HEK293 (cell line): Measurements from ENCODE around the gene ALPK3.

Experiments
- CTCF ChIA-PET: fragments of 350-600 bp; formaldehyde crosslinking; extraction: SDS; loops from one replicate; lab custom pipeline; 2021; ENCODE audit warnings: antibody characterized with exemption; lab: Yijun Ruan, JAX
- POLR2A ChIA-PET: fragments of 300-600 bp; formaldehyde crosslinking; extraction: SDS; loops from one replicate; lab custom pipeline; 2020; ENCODE audit warnings: antibody characterized with exemption, inconsistent platforms; lab: Yijun Ruan, JAX
- H3K27ac ChIP-seq: fragments of 200-500 bp; sonication (Bioruptor generic); 2 replicates; pipeline ENCODE4 v1.5.1; 2014; ENCODE audit warnings: low read depth, low read length, control low read depth, inconsistent platforms; ENCODE audit errors: extremely low read depth
- H3K36me3 ChIP-seq, 2 experiments: fragments of 200-500 bp in 1 of 2; sonication (Bioruptor generic) in 1 of 2; 1 replicate in 1 of 2; 2 replicates in 1 of 2; pipeline ENCODE4 v1.5.1; 2014 to 2017; ENCODE audit warnings: inconsistent platforms in 2 of 2, low read length in 2 of 2; ENCODE audit not compliant: control insufficient read depth in 2 of 2, insufficient read depth in 1 of 2
- H3K4me1 ChIP-seq: fragments of 200-500 bp; sonication (Bioruptor generic); 2 replicates; pipeline ENCODE4 v1.5.1; 2014; ENCODE audit warnings: mild to moderate bottlenecking, low read length, inconsistent platforms; ENCODE audit not compliant: control insufficient read depth, insufficient read depth
- H3K4me3 ChIP-seq: 2 replicates; pipeline ENCODE4 v1.5.1; 2011; ENCODE audit warnings: low read depth, mild to moderate bottlenecking, control low read depth, low read length, moderate library complexity
- H3K9me3 ChIP-seq: fragments of 200-500 bp; sonication (Bioruptor generic); 2 replicates; pipeline ENCODE4 v1.5.1; 2014; ENCODE audit warnings: low read depth, low read length, inconsistent platforms; ENCODE audit not compliant: control insufficient read depth, insufficient read depth
- KLF10 ChIP-seq: fragments of 450-650 bp; IDR thresholded peaks from 2 replicates; pipeline ENCODE4 v1.5.1; 2018; ENCODE audit warnings: missing biosample characterization, mild to moderate bottlenecking, missing genetic modification characterization
- ZNF175 ChIP-seq: fragments of 450-650 bp; formaldehyde crosslinking; IDR thresholded peaks from 2 replicates; pipeline ENCODE4 v1.5.1; 2016; ENCODE audit warnings: missing biosample characterization, missing genetic modification characterization
- ZNF280D ChIP-seq: fragments of 450-650 bp; formaldehyde crosslinking; IDR thresholded peaks from 2 replicates; pipeline ENCODE4 v1.5.1; 2016; ENCODE audit warnings: missing biosample characterization, missing genetic modification characterization
- ZNF830 ChIP-seq: fragments of 450-650 bp; IDR thresholded peaks from 2 replicates; pipeline ENCODE4 v1.5.0; 2018; ENCODE audit warnings: missing biosample characterization, missing genetic modification characterization, low read depth, mild to moderate bottlenecking, moderate library complexity
- ZSCAN23 ChIP-seq: fragments of 450-650 bp; formaldehyde crosslinking; IDR thresholded peaks from 2 replicates; pipeline ENCODE4 v1.5.1; 2016; ENCODE audit warnings: missing biosample characterization, missing genetic modification characterization

ALPK3 gene

DNA sequence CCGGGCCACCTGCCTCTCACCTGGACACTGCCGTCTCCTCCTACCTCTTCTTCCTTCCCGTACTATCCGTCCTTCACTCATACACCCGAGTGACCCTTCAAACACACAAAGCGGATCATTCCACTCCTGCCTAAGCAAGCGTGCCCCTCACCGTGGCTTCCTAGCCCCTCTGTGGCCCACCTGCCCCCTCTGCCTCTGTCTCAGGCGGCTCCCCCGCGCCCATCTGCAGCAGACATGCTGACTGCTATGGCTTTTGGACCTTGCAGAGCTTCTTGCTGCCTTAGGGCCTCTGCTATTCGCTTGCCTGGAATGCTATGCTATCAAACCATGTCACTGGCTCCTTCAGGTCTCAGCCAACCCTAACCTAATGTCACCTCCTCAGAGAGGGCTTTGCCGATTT lies 105.4 kb downstream of the ALPK3 start:
- Histone ChIP-seq H3K36me3 (no peaks in the 10 kb centered on the region), H3K4me3 (no peak overlapping the region), H3K27ac (no peak overlapping the region), H3K4me1 (no peaks in the 10 kb centered on the region), H3K9me3 (no peaks in the 10 kb centered on the region)
- TF ChIP-seq KLF10 (tag by site-specific recombination): no peak
- no peak for TF ChIP-seq ZNF175 (tag by site-specific recombination)
- no peak for TF ChIP-seq ZSCAN23
- no peak for TF ChIP-seq ZNF830 (tag by site-specific recombination)
- TF ChIP-seq ZNF280D: no peak
- POLR2A ChIA-PET: no interaction called here
- CTCF ChIA-PET: no interaction called here
